ENCODE measurements around the gene ZBTB7A. TPM values are rescaled to one million over a fixed set of nuclear protein-coding genes. Genes with fewer than 3 reads are reported as not detected.

Gene ZBTB7A
- polyA plus RNA-seq (2011; rRNA removed) (2.2 and 2.3 TPM in 2 replicates), polyA plus RNA-seq (2017; fragmentation: RNase III; extraction: RNeasy Plus Mini Kit Qiagen cat#74134 plus additional on column Dnase treatment) (10.2 to 11.6 TPM (median 11.4 TPM) in 3 replicates), polyA minus RNA-seq (2011; rRNA and poly(A)+ RNA removed) (2.6 and 3.7 TPM in 2 replicates)
- polyA plus RNA-seq (2012; cell fraction: cytosol; rRNA removed) = 7.0 and 12.5 TPM in 2 replicates
- 15.8 and 26.9 TPM in 2 replicates for polyA plus RNA-seq (2012; cell fraction: nucleus; rRNA removed)

- POLR2A ChIA-PET = no interaction called here
- DNase-seq (ENCODE audit: low read depth in 1 of 2, low spot score in 1 of 2) = peak; percentile 70 to 83
- H3K27ac ChIP-seq = peak within 1 kb of the TSS; percentile 97 to 100
- H3K9me3 ChIP-seq = no peaks in the 10 kb centered on the region
- CTCF ChIA-PET = no interaction called here
- peak within 1 kb of the TSS; percentile 87 for H3K4me2 ChIP-seq
- no peak for FAIRE-seq
- no CpG with 5 or more reads among the region's 85 CpGs for WGBS (ENCODE audit: missing lambda C conversion rate)
- no peak for TF ChIP-seq JUN (IDR thresholded peaks at IDR 0.05)
- no peak for TF ChIP-seq KDM5A (IDR thresholded peaks at IDR 0.05)
- no peak for TF ChIP-seq TFCP2L1 (CRISPR knock-in tag; IDR thresholded peaks at IDR 0.05)
- no peak for TF ChIP-seq REST (IDR thresholded peaks at IDR 0.05)
- TF ChIP-seq CHD2 (IDR thresholded peaks at IDR 0.05; ENCODE audit: low read length, partially characterized antibody) = no peak
- TF ChIP-seq HES2 (IDR thresholded peaks at IDR 0.05) = no peak
- no peak for TF ChIP-seq CEBPB (IDR thresholded peaks at IDR 0.05)
- TF ChIP-seq JUNB (IDR thresholded peaks at IDR 0.05) = no peak
- no peak for TF ChIP-seq RARB (CRISPR knock-in tag; IDR thresholded peaks at IDR 0.05)
- no peak for TF ChIP-seq KDM1A (IDR thresholded peaks at IDR 0.05; ENCODE audit: low read depth)
- TF ChIP-seq, protein P1, sequence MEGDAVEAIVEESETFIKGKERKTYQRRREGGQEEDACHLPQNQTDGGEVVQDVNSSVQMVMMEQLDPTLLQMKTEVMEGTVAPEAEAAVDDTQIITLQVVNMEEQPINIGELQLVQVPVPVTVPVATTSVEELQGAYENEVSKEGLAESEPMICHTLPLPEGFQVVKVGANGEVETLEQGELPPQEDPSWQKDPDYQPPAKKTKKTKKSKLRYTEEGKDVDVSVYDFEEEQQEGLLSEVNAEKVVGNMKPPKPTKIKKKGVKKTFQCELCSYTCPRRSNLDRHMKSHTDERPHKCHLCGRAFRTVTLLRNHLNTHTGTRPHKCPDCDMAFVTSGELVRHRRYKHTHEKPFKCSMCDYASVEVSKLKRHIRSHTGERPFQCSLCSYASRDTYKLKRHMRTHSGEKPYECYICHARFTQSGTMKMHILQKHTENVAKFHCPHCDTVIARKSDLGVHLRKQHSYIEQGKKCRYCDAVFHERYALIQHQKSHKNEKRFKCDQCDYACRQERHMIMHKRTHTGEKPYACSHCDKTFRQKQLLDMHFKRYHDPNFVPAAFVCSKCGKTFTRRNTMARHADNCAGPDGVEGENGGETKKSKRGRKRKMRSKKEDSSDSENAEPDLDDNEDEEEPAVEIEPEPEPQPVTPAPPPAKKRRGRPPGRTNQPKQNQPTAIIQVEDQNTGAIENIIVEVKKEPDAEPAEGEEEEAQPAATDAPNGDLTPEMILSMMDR (IDR thresholded peaks at IDR 0.05) = no peak
- 0 out of 2 replicates have a peak, but pooled peaks have one; percentile 13 for TF ChIP-seq PHF8 (IDR thresholded peaks at IDR 0.05; ENCODE audit: borderline replicate concordance, low read depth)
- no peak for TF ChIP-seq HOXA7 (CRISPR knock-in tag; IDR thresholded peaks at IDR 0.05)
- no peak for TF ChIP-seq FOXS1 (CRISPR knock-in tag; IDR thresholded peaks at IDR 0.05)
- no peak for TF ChIP-seq NR3C1 (IDR thresholded peaks at IDR 0.05)
- TF ChIP-seq MAX (IDR thresholded peaks at IDR 0.05) = 0 out of 2 replicates have a peak, but pooled peaks have one; percentile 16
- no peak for TF ChIP-seq ATOH8 (CRISPR knock-in tag; IDR thresholded peaks at IDR 0.05; ENCODE audit: low read depth)
- TF ChIP-seq, protein P2, sequence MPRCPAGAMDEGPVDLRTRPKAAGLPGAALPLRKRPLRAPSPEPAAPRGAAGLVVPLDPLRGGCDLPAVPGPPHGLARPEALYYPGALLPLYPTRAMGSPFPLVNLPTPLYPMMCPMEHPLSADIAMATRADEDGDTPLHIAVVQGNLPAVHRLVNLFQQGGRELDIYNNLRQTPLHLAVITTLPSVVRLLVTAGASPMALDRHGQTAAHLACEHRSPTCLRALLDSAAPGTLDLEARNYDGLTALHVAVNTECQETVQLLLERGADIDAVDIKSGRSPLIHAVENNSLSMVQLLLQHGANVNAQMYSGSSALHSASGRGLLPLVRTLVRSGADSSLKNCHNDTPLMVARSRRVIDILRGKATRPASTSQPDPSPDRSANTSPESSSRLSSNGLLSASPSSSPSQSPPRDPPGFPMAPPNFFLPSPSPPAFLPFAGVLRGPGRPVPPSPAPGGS (IDR thresholded peaks at IDR 0.05) = no peak
- peak; percentile 40; the same call in 1 of the 2 replicates for TF ChIP-seq POLR2A (IDR thresholded peaks at IDR 0.05; ENCODE audit: low read length)
- no peak for TF ChIP-seq HDAC2 (IDR thresholded peaks at IDR 0.05)
- no peak for TF ChIP-seq EHF (CRISPR knock-in tag; IDR thresholded peaks at IDR 0.05)
- TF ChIP-seq SMC3 (IDR thresholded peaks at IDR 0.05) = no peak
- no peak for TF ChIP-seq ESRRA (IDR thresholded peaks at IDR 0.05; ENCODE audit: borderline replicate concordance, low read length)
- no peak for TF ChIP-seq CHD4 (IDR thresholded peaks at IDR 0.05; ENCODE audit: borderline replicate concordance)
- no peak for TF ChIP-seq RFX5 (IDR thresholded peaks at IDR 0.05)
- TF ChIP-seq ZFP36 (IDR thresholded peaks at IDR 0.05; ENCODE audit: borderline replicate concordance, partially characterized antibody) = no peak
- H3K4me3 ChIP-seq = peak within 1 kb of the TSS; percentile 96
- H3K4me1 ChIP-seq = peaks cover 25% of the 10 kb centered on the region
- peak; percentile 56 to 65 for ATAC-seq
Measured at GRCh38 chr19:4066682-4067395, at the start of gene ZBTB7A. TSS of gene ZBTB7A (minus strand) at chr19:4066899. CDS start at chr19:4055232, 11,667 bp downstream.

All from A549 (cell line).